GM18909 (cell line): ENCODE measurements around the gene PRKCA.
"Not testable (repeated sequence)": the region's sequence is repeated elsewhere in the genome, so short reads cannot be mapped to it uniquely, and the experiment has no call there.

ENCODE experiments used
- ATAC-seq: cut with Tn5 transposase; IDR thresholded peaks from one replicate; pipeline ENCODE4 v1.9.1; 2021; ENCODE audit warnings: mild to moderate bottlenecking; ENCODE audit not compliant: unreplicated experiment, poor library complexity

Gene PRKCA

DNA sequence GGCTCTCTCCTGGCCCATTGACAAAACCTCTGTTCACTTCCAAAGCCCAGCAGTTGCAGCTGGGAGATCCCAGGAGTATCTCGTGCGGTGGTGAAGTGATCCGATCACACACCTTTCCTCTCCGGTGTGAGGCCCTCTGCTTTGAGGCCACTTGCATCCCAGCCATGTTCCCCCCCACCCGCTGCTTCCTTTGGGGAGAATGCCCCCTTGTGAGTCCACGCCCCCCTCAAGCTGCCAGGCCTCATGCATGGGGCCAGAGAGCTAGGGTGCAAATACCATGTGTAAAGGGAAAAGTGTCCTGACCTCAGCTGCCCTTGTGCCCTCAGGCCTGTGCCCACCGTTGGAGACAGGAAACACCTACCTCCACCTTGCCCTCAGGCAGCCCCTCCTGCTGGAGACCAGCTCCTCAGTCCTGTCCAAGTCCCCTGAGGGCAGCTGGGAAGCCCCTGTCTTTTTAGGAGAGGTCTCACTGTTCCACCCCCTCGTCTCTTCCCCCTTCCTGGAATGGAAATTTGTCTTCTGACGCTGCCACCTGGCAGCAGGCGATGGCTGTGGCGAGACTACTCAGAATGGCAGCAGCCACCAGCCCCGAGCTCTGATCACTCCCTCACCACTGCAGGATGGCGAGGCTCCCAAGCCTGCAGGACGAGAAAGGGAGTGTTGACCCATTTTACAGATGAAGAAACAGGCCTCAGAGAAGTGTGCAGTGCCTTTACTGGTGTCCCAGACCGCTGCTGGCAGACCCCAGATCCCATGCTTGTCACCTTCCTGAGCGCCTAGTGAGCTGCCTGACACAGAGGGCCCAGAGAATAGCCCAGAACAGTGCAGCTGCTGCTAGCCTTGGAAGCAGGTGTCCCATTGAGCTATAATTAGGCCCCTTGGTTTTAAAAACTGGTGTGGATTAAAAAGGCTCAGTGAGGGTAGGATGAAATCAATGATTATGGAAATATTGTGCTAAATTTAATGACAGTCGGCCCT is 411.9 kb downstream of the PRKCA start:
- no peak for ATAC-seq

DNA sequence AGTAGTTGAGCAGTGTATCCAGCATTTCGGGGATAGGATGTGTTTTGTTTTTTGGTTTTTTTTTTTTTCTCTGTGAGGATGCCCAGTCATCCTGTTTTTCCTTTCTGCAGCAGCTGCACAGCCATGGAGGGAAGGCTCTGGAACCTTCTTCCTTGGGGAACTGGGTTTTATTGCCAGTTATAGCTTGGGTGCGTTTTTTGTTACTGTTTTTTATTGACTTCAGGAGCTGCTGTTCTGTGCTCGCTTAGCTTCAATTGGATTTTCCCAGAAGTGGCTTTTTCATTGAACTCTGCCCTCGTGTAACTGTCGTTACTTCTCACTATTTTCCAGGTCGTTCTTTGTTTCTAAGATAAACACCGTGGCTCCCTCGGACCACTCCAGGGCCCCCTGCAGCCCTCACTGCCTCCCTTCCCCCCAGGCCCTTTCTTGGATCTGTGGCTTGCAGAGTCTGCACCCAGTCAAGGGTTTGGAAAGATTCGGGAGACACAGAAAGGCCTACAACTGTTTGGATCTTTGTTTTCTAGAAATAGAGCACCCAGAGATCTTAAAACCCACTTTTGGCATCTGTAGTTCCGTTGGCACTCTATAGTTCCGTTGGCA is 412.8 kb downstream of the PRKCA start:
- ATAC-seq, result no peak

DNA sequence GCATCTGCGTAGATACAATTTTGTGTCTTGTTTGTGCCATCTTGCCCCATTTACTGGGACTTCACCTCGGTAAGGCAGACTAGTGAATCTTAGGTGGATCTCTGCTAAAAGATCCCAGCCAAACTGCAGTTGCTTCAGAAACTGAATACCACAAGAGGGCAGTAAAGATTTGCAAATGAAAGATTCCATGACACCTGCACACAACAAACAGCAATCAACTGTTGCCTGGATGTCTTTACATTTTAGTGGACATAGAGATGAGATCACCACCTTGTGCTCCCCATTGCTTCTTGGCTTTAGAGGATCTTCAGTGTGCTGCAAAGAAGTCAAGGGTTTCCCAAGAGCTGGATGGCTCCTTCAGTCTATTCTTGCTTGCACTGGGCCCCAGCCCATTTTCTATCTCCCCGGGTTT is 413.3 kb downstream of the PRKCA start:
- peak; percentile 26 for ATAC-seq

DNA sequence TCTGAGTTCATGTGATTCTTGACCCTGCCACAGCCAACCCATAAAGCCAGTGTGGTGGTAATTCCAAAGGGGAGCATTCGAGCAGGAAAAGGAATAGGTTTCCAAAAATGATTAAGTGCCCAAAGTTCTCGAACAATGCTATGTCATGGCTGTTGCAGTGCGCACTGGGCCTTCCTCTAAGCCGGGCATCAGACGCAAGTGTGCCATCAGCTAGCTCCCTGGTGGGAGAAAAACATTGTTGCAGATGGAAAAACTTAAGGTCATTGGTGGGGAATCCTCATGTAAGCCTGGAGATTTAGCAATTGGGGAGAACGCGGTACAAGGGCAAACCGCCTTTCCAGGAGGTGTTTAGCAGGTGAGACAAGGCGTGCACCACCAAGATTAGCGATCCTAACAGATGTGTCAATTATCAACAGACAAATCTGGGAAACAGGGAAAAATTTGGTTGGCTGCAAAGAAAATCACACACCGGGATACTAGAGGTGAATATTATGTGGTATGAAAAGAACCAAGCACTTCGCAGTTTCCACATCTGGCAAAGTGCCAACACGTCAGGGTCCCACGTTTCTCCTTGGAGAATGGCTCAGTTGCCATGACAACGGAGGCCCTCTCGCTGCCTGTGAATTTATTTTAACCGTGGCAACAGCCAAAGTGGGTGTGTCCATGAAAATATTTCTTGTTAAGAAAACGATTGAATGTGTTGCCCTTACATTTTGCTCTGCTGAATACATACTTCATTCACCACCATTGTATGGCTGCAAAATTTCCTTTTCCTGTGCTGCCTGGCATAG is 414.0 kb downstream of the PRKCA start:
- ATAC-seq, result no peak

DNA sequence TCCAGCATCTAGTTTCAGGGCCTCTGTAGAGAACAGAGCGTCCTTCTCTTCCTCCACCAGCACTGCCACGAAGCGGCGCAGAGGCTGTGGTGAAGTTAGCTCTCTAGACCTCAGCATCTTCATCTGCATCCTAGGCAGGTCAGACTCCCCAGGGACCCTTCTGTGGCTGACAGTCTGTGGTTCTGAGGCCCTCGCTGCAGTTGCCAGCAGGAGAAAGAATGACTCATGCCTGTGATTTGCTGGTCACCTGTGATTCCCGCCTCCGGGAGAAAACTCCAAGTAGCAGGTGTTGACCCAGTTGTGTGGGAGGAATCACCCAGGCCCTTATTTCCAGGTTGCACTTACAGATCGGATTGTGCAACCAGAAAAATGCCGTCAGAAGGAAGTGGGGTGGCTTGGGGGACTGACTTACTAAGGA is 415.2 kb downstream of the PRKCA start:
- peak; percentile 71 for ATAC-seq

DNA sequence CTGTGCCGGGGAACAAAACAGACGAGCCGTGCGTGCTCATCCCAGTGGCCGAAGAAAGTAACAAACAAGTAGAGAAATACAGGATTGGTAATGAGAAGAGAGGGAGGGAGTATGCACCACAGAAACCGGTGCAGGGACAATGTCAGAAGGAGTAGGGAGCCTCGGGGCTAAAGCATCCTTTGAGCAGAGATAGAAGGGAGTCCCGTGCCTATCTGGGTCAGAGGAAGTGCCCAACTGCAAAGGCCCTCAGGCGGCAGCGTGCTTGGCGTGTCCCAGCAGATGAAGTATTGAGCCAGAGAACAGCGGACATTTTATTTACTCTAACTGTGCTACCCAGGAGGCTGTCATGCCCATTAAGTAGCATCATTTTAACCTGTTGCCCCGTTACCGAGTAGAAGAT is 417.6 kb downstream of the PRKCA start:
- no peak for ATAC-seq

DNA sequence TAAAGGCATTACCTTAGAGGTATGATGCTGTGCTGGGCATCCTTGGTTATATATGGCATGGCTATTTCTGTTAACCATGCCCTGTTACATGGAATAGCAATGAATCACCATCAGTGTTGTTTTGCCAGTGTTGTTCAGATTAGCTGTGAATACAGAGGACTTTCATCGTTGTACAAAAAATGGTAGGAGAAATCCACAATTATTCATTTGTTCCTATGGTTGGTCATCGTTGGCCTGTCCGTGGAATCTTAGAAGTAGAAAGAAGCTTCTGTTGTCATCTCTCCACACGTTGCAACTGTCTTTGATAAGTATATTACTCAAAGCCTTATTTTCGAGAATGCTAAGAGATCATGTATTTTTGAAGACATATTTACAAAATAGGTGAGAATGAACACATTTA is 418.2 kb downstream of the PRKCA start:
- ATAC-seq, result no peak

DNA sequence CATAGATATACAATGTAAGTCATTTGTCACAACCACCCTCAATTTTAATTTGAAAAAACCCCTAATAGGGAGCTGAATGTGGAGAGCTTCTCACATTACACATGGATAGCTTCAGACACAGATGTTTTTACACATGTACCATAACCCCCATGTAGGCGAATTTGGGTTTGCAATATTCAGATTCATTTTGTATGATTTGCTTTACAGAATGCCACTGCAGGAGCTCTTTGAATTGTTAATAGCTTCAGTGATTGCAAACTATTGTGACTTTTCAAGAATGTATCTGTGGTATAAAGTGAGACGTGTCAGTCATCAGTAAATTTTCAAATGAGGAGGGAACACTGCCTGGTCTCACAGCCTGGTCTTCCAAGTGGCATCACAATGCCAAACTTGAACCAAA is 419.9 kb downstream of the PRKCA start:
- no peak for ATAC-seq

DNA sequence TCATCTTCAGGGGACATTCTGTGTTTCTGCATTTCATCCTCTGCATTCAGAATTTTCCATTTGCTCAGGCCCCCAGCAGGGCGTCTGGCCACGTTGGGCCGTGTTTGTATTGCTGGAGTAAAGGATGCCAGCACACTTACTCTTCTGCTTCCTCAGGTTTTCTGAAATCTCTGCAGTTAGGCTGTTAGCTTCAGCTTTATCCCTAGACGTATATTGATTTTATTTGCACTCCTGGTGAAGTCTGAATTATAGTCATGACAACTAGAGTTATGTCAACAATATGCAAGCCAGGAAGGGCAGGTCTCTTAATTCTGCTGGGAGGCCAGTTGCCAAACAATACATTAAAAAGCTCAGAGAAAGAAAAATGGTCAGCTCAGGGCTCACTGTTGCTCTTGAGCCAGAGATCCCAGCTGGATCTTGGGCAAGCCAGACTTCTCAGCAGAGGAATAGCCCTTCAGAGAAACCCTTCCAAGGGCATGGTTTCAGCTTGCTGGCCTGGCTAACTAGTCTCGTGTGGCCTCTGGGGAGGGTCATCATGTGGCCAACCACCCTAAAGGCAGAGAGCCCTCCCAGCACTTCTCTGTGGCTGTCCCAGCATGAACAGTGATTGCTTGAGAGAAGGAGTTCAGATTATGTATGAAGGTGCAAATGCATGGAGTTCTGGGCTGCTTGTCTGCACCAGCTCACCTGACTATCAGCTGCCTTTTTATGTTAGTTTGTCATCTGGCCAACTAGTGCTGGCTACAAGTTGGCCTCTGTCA is 422.3 kb downstream of the PRKCA start:
- no peak for ATAC-seq

DNA sequence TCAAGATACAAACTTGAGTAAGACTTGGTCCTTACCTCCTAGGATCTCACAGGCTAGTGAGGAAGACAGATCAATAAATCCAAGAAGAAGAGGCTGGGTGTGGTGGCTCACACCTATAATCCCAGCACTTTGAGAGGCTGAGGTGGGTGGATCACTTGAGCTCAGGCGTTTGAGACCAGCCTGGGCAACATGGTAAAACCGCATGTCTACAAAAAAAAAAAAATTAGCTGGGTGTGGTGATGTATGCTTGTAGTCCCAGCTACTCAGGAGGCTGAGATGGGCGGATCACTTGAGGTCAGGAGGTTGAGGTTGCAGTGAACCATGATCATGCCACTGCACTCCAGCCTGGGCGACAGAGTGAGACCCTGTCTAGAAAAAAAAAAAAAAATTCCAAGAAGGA is 423.0 kb downstream of the PRKCA start:
- not testable (repeated sequence) for ATAC-seq

DNA sequence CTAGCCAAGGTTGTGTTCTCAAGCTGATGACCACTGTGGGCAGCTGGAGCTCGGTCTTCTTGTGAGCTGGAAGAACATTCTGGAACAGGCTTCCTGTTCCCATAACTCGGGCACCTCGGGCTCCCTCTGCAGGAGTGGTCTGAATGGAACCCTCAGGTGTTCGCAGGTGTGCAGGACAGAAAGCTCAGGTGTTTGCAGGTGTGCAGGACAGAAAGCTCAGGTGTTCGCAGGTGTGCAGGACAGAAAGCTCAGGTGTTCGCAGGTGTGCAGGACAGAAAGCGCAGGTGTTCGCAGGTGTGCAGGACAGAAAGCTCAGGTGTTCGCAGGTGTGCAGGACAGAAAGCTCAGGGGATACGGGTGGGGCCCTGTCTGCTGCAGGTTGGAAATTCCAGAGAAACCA is 423.5 kb downstream of the PRKCA start:
- no peak for ATAC-seq

DNA sequence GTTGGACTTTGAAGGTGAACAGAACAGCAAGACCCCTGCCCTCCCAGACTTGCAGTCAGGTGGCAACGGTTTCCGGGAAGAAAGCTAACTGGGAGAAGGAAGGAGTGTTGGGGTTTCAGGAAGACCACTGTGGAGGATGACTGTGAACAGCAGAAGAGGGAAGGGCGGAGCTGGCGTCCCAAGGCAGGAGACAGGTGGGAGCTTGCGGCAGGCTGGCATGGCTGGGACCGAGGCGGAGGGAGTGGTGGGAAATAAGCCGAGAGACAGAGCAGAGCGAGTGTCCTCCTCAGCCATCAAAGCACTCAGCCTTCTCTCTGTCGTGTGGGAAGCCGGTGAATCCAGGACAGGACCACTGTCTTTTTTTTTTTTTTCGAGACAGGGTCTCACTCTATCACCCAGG is 424.0 kb downstream of the PRKCA start:
- no peak for ATAC-seq

DNA sequence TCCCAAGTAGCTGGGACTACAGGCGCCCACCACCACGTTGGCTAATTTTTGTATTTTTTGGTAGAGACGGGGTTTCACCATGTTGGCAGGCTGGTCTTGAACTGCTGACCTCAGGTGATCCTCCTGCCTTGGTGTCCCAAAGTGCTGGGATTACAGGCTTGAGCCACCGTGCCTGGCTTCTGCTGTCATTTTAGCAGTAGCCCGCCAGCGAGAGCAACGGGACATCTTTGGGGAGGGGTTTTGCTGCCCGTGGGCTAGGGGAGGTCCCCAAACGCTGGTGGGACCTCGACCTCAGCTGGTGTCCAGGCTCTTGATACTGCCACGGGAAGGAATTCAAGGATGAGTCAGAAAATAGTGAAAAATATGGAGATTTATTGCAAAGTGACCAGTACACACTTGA is 424.4 kb downstream of the PRKCA start:
- no peak for ATAC-seq

DNA sequence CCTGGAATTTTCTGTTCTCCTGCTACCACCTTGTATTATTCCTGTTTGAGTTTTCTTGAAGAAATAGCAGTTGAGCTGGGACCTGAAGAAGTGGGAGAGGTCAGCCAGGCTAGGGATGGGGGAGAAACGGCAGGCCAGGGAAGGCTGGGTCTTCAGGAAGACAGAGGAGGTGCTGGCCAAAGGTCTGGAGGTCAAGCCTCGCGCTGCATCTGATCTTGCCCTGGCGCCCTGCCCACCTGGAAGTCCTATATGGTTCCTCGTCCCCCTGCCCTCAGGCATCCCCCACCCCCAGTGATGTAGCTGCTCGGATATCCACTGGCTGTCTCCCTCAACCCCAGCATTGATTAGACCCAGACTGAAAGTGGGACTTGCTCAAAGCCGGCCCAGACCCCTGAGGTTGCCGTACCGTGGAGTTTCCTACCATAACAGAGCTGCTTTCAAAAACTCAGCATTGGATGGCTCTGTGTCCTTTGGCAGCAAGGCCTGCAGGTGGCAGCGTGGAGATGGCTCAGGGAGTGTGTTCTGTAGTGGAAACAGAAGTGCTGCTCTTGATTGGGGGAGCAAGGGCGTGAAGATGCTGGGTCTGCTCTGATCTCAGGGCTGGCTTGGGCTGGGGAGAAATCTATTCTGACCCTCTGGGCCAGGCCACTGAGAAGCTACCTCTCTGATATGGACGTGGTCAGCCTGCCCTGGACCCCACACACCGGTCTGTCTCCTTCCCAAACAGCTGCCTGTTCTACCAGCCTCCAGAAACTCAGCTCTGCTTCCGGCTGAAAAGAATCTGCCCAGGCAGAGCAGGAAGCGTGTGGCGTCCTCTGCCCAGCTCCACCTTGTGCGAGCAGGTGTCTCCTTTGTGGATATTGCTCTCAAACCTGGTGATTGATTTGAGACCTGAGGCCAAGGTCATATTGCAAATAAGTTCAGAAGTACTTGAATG is 425.5 kb downstream of the PRKCA start:
- ATAC-seq, result peak; percentile 68

DNA sequence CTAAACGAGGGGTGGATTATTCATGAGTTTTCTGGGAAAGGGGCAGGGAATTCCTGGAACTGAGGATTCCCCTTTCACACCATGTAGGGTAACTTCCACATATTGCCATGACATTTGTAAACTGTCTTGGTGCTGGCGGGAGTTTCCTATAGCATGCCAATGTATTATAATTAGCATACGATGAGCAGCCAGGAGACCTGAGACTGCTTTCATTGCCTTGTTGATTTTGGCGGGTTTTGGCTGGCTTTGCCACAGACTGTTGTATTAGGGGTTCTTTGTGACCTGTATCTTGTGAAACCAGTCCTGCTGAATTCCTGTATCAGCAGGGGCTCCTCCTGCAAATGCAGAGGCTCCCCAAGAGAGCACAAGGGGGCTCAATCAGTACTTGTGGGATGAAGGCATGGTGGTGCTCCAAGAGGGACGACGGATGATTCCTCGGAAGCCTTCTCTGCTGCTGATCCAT is 428.1 kb downstream of the PRKCA start:
- no peak for ATAC-seq

DNA sequence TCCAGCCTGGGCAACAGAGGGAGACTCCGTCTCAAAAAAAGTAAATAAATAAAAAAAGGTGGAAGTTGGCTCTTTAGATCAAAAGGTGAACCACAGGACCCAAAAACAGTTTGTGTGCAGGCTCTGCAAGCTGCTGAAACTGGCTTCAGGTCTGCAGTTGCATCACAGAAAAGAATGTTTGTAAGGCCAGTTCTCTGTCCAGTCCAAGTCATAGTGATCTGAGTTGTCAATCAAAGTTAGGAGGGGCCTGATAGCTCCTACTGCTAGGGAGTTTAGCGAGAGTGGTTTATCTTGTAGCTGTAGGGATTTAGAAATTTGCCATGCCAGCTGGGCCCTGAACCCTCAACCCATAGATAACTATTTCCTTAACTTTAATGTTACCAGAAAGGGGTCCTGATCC is 431.3 kb downstream of the PRKCA start:
- no peak for ATAC-seq

DNA sequence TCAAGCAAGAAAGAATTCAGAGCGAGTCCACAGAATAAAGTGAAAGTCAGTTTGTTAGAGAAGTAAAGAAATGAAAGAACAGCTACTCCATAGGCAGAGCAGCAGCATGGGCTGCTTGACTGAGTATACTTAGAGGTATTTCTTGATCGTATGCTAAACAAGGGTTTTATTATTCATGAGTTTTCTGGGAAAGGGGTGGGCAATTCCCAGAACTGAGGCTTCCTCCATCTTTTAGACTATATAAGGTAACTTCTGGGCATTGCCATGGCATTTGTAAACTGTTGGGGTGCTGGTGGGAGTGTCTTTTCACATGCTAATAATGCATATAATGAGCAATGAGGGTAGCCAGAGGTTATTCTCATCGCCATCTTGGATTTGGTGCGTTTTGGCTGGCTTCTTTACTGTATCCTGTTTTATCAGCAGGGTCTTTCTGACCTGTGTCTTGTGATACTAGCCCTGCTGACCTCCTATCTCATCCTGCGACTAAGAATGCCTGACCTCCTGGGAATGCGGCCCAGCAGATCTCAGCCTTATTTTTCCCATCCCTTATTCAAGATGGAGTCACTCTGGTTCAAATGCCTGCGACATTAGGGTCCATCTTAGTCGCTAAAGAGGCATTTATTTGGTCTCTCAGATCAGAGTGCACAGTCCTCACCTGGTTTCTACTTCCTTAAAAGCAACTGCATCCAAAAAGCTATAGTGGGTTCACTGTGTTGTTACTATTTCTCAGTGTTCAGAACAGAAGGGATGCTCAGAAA is 432.0 kb downstream of the PRKCA start:
- no peak for ATAC-seq

DNA sequence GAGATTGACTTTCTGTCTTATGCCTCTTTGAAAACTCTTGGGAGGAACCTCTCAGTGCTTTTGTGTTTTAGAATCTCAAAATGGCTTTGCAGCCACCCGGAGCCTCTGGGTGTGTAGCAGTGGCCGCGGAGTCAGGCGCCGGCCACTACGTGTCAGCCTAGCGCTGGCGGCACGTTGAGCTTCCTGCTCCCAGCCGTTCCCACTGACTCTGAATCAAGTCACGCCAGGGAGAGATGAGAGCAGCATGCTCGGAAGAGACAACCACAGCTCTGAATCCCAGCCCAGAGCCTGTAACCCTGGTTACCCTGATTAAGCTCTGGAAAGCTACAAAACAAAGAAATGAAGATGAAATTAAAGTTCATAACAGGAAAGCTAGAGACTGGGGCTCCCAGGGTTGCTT is 435.1 kb downstream of the PRKCA start:
- no peak for ATAC-seq
